Smooth muscle cell (in vitro differentiated cells): ENCODE data around the gene TIMM21. TPM values are rescaled to one million over a fixed set of nuclear protein-coding genes. Genes with fewer than 3 reads are reported as not detected.

Experiments
- DNase-seq: peaks from one replicate; lab custom pipeline; 2025; ENCODE audit not compliant: unreplicated experiment; lab: John Stamatoyannopoulos, UW
- H2AFZ ChIP-seq: fragments of 200-600 bp; sonication (generic); 2 replicates; pipeline ENCODE4 v1.6.0; 2016; ENCODE audit warnings: antibody characterized with exemption, low read depth, mild to moderate bottlenecking
- H3F3A ChIP-seq: fragments of 200-600 bp; sonication (generic); 2 replicates; pipeline ENCODE4 v1.6.0; 2017; ENCODE audit warnings: antibody characterized with exemption, low read depth
- H3K27ac ChIP-seq: fragments of 200-600 bp; sonication (generic); 2 replicates; pipeline ENCODE4 v1.5.1; 2016; ENCODE audit warnings: low read depth, mild to moderate bottlenecking
- H3K27me3 ChIP-seq: fragments of 200-600 bp; sonication (generic); 2 replicates; pipeline ENCODE4 v1.6.1; 2016; ENCODE audit warnings: low read depth, mild to moderate bottlenecking
- H3K36me3 ChIP-seq: fragments of 200-600 bp; sonication (generic); 2 replicates; pipeline ENCODE4 v1.5.1; 2016; ENCODE audit warnings: low read depth
- H3K4me1 ChIP-seq: fragments of 200-600 bp; sonication (generic); 2 replicates; pipeline ENCODE4 v1.5.1; 2016; ENCODE audit warnings: low read depth
- H3K4me2 ChIP-seq: fragments of 200-600 bp; sonication (generic); 2 replicates; pipeline ENCODE4 v1.6.0; 2016; ENCODE audit warnings: mild to moderate bottlenecking
- H3K4me3 ChIP-seq: fragments of 200-600 bp; sonication (generic); 2 replicates; pipeline ENCODE4 v1.5.1; 2016; ENCODE audit warnings: mild to moderate bottlenecking
- H3K79me2 ChIP-seq: fragments of 200-600 bp; sonication (generic); 2 replicates; pipeline ENCODE4 v1.6.0; 2016; ENCODE audit warnings: low read depth, mild to moderate bottlenecking
- H3K9ac ChIP-seq: fragments of 200-600 bp; sonication (generic); 2 replicates; pipeline ENCODE4 v1.6.0; 2016; ENCODE audit warnings: low read depth
- H3K9me3 ChIP-seq: fragments of 200-600 bp; sonication (generic); replicated peaks from 2 replicates; pipeline ENCODE4 v1.5.1; 2016; ENCODE audit warnings: low read depth
- H4K20me1 ChIP-seq: fragments of 200-600 bp; sonication (generic); 2 replicates; pipeline ENCODE4 v1.6.0; 2016; ENCODE audit warnings: low read depth
- CTCF ChIP-seq: fragments of 200-600 bp; sonication (generic); IDR thresholded peaks from 2 replicates; pipeline ENCODE4 v1.5.1; 2017; ENCODE audit warnings: borderline replicate concordance, mild to moderate bottlenecking, antibody characterized with exemption; ENCODE audit not compliant: insufficient read depth, poor library complexity, severe bottlenecking
- WGBS: methylation state at CpG from one replicate; pipeline ENCODE4 v1.1.7; 2016; ENCODE audit warnings: low lambda C conversion rate; 5-methylcytosine and 5-hydroxymethylcytosine counted together
- polyA plus RNA-seq: library from polyadenylated mRNA; unstranded; fragments of >200 nt; fragmentation: Nextera tagmentation; extraction: Ambion mirVana; gene quantifications from 2 replicates; pipeline ENCODE4 v1.2.1, GENCODE V29; 2016
- total RNA-seq: library from RNA; depleted of rRNA; stranded (reverse); fragments of >200 nt; gene quantifications from 2 replicates; pipeline ENCODE4 v1.2.3, GENCODE V29; 2014

The TIMM21 gene
- total and polyA plus RNA-seq, 2 experiments from 2014 or later = 27.6 to 72.6 TPM

- H4K20me1 ChIP-seq = no peaks in the 10 kb centered on the region
- no peak overlapping the region for H3K4me2 ChIP-seq
- 82% methylated on average over 4 of the region's 4 CpGs for WGBS
- H3K9me3 ChIP-seq = no peaks in the 10 kb centered on the region
- H2AFZ ChIP-seq = no peak overlapping the region
- no peaks in the 10 kb centered on the region for H3F3A ChIP-seq
- H3K27ac ChIP-seq = no peak overlapping the region
- no peak overlapping the region for H3K4me3 ChIP-seq
- H3K4me1 ChIP-seq = no peaks in the 10 kb centered on the region
- no peak overlapping the region for H3K9ac ChIP-seq
- no peaks in the 10 kb centered on the region for H3K36me3 ChIP-seq
- no peak for TF ChIP-seq CTCF
- H3K27me3 ChIP-seq = no peaks in the 10 kb centered on the region
- no peaks in the 10 kb centered on the region for H3K79me2 ChIP-seq
- no peak for DNase-seq
Measured at GRCh38 chr18:74190086-74190485, 41.8 kb downstream of the TIMM21 start.

GRCh38 chr18:74191577-74191976, 43.3 kb downstream of the TIMM21 start:
- Histone ChIP-seq H3K4me3 (no peak overlapping the region), H3K4me2 (no peak overlapping the region), H3K79me2 (no peaks in the 10 kb centered on the region), H2AFZ (no peak overlapping the region), H3K9me3 (no peaks in the 10 kb centered on the region), H3K27ac (no peak overlapping the region), H3K9ac (no peak overlapping the region), H3K36me3 (no peaks in the 10 kb centered on the region), H4K20me1 (no peaks in the 10 kb centered on the region), H3K4me1 (no peaks in the 10 kb centered on the region), H3K27me3 (no peaks in the 10 kb centered on the region), H3F3A (no peaks in the 10 kb centered on the region)
- TF ChIP-seq CTCF = no peak
- WGBS = 93% methylated on average over 14 of the region's 14 CpGs
- no peak for DNase-seq

GRCh38 chr18:74194691-74195090, 46.4 kb downstream of the TIMM21 start:
- Histone ChIP-seq H3K4me2 (no peak overlapping the region), H3K36me3 (no peaks in the 10 kb centered on the region), H3K79me2 (no peaks in the 10 kb centered on the region), H3K9me3 (no peaks in the 10 kb centered on the region), H3K27ac (no peak overlapping the region), H4K20me1 (no peaks in the 10 kb centered on the region), H3K9ac (no peak overlapping the region), H3F3A (no peaks in the 10 kb centered on the region), H3K4me1 (no peaks in the 10 kb centered on the region), H3K27me3 (no peaks in the 10 kb centered on the region), H3K4me3 (no peak overlapping the region), H2AFZ (no peak overlapping the region)
- no peak for DNase-seq
- no peak for TF ChIP-seq CTCF
- 75% methylated on average over 3 of the region's 3 CpGs for WGBS
